HepG2 (cell line): Measurements from ENCODE around the gene CSTPP1. TPM values are rescaled to one million over a fixed set of nuclear protein-coding genes. Genes with fewer than 3 reads are reported as not detected.
A peak's percentile ranks its signal among the peaks of the same experiment; 100 is the strongest.

Experiments
- ATAC-seq: fragments of 200-7000 bp; cut with Tn5 transposase; 3 replicates; pipeline ENCODE4 v1.9.1; 2020; ENCODE audit warnings: mild to moderate bottlenecking, moderate library complexity
- BruUV-seq: library from RNA; stranded (reverse); fragments of 400-500 nt; replicated peaks from 2 replicates; lab custom pipeline; 2021; lab: Mats Ljungman, UMichigan
- CTCF ChIA-PET: fragments of 300-600 bp; formaldehyde crosslinking; extraction: SDS; loops from one replicate; lab custom pipeline; 2021; ENCODE audit warnings: low total read pairs, inconsistent platforms, low intra/inter-chr PET ratio; lab: Yijun Ruan, JAX
- POLR2A ChIA-PET: fragments of 350-600 bp; sonication (Branson Sonifier 250); formaldehyde crosslinking; loops from one replicate; lab custom pipeline; 2020; ENCODE audit warnings: antibody characterized with exemption, inconsistent platforms; lab: Yijun Ruan, JAX
- DNase-seq: peaks from one replicate; pipeline ENCODE4 v3.0.0-alpha.2; 2015; ENCODE audit warnings: low spot score
- FAIRE-seq: peaks from 3 replicates; lab custom pipeline; 2011; peaks lifted over from hg19 to GRCh38; lab: Jason Lieb, UNC
- H2AFZ ChIP-seq: one replicate; pipeline ENCODE4 v1.6.1; 2011; ENCODE audit warnings: low read length, inconsistent platforms
- H3K27ac ChIP-seq: fragments of 300-600 bp; 3 replicates; pipeline ENCODE4 v1.8.0; 2011; ENCODE audit warnings: mixed run types, mild to moderate bottlenecking, mixed read lengths, low read length, inconsistent platforms; ENCODE audit not compliant: insufficient read depth; ENCODE audit errors: extremely low read length
- H3K27me3 ChIP-seq, 2 experiments: fragments of 200-600 bp in 1 of 2; 2 replicates in 1 of 2; 3 replicates in 1 of 2; pipeline versions ENCODE4 v1.6.0 to v1.8.0; 2011; ENCODE audit warnings: low read length in 2 of 2, mild to moderate bottlenecking in 2 of 2, moderate library complexity in 2 of 2, inconsistent platforms in 1 of 2; ENCODE audit not compliant: insufficient read depth in 2 of 2, control insufficient read depth in 1 of 2
- H3K36me3 ChIP-seq, 2 experiments: fragments of 200-600 bp in 1 of 2; replicated peaks in 1 of 2; 2 replicates in 1 of 2; 3 replicates in 1 of 2; pipeline versions ENCODE4 v1.5.1 to v1.8.0; 2011; ENCODE audit warnings: low read length in 2 of 2, inconsistent platforms in 1 of 2; ENCODE audit not compliant: insufficient read depth in 2 of 2, control insufficient read depth in 1 of 2
- H3K4me1 ChIP-seq: 2 replicates; pipeline ENCODE4 v1.5.1; 2012; ENCODE audit warnings: low read length, inconsistent platforms; ENCODE audit not compliant: insufficient read depth
- H3K4me2 ChIP-seq: 2 replicates; pipeline ENCODE4 v1.6.0; 2011; ENCODE audit warnings: low read depth, low read length, inconsistent platforms
- H3K4me3 ChIP-seq, 3 experiments: fragments of 200-600 bp in 1 of 3; sonication (generic), shearing (Covaris generic) in 1 of 3; replicated peaks in 1 of 3; 2 replicates each; pipeline ENCODE4 v1.5.1; 2011 to 2016; ENCODE audit warnings: low read length in 3 of 3, inconsistent platforms in 2 of 3, low read depth in 2 of 3, mild to moderate bottlenecking in 2 of 3, control low read depth in 1 of 3, mixed read lengths in 1 of 3; ENCODE audit not compliant: insufficient read depth in 1 of 3
- H3K79me2 ChIP-seq: one replicate; pipeline ENCODE4 v1.6.1; 2011; ENCODE audit warnings: low read length, inconsistent platforms; ENCODE audit not compliant: insufficient read depth
- H3K9ac ChIP-seq: 2 replicates; pipeline ENCODE4 v1.6.0; 2011; ENCODE audit warnings: mild to moderate bottlenecking, low read depth, low read length, inconsistent platforms; ENCODE audit not compliant: insufficient read depth
- H3K9me3 ChIP-seq: 2 replicates; pipeline ENCODE4 v1.5.1; 2012; ENCODE audit warnings: mild to moderate bottlenecking, low read length
- H4K20me1 ChIP-seq: 2 replicates; pipeline ENCODE4 v1.6.0; 2011; ENCODE audit warnings: inconsistent platforms, mild to moderate bottlenecking, low read length, moderate library complexity; ENCODE audit not compliant: insufficient read depth
- HNF4A ChIP-seq: sonication (generic); formaldehyde crosslinking; IDR thresholded peaks from 2 replicates; pipeline ENCODE4 v1.4.0; 2020; ENCODE audit warnings: missing genetic modification reagents
- MXD4 ChIP-seq: IDR thresholded peaks from 2 replicates; pipeline ENCODE4 v1.6.1; 2016; ENCODE audit warnings: mild to moderate bottlenecking, missing biosample characterization, missing genetic modification reagents
- RELA ChIP-seq: sonication (generic); formaldehyde crosslinking; IDR thresholded peaks from 2 replicates; pipeline ENCODE4 v1.4.0; 2020; ENCODE audit warnings: missing genetic modification reagents
- ZNF20 ChIP-seq: sonication (generic); formaldehyde crosslinking; IDR thresholded peaks from 2 replicates; pipeline ENCODE4 v1.4.0; 2020; ENCODE audit warnings: mild to moderate bottlenecking, moderate library complexity, missing genetic modification reagents
- ZNF781 ChIP-seq: sonication (generic); formaldehyde crosslinking; IDR thresholded peaks from 2 replicates; pipeline ENCODE4 v1.5.1; 2020; ENCODE audit warnings: borderline replicate concordance, mild to moderate bottlenecking, missing genetic modification reagents; ENCODE audit errors: not compliant biosample characterization
- ZSCAN20 ChIP-seq: sonication (generic); formaldehyde crosslinking; IDR thresholded peaks from 2 replicates; pipeline ENCODE4 v1.4.0; 2020; ENCODE audit warnings: missing genetic modification reagents, mild to moderate bottlenecking, borderline replicate concordance
- WGBS: methylation state at CpG from one replicate; pipeline ENCODE4 v1.1.6; 2017; ENCODE audit warnings: low lambda C conversion rate; 5-methylcytosine and 5-hydroxymethylcytosine counted together
- in situ Hi-C: cut with HindIII; loops from 2 replicates; pipeline ENCODE4 v1.10.0; 2017; ENCODE audit warnings: low pct_unique_long_range_greater_than_20kb; ENCODE audit not compliant: extremely low pct_ligation_motif_present
- intact Hi-C: fragments of 100-400 bp; cut with micrococcal nuclease; formaldehyde crosslinking; loops from one replicate; pipeline ENCODE4 v1.10.0; 2022; ENCODE audit not compliant: unreplicated experiment
- polyA plus RNA-seq, 8 experiments: library from polyadenylated mRNA; depleted of rRNA in 3 of 8; stranded (reverse) in 7 of 8; unstranded in 1 of 8; fragments of >200 nt; fragmentation: Illumina TruSeq in 4 of 8; extraction: Trizol in 4 of 8; gene quantifications; 2 replicates each; pipeline versions ENCODE4 v1.2.1 to v1.2.3, GENCODE V29; 2011 to 2016; ENCODE audit warnings: low read depth in 4 of 8, missing spikeins in 1 of 8, mixed read lengths in 1 of 8; ENCODE audit not compliant: insufficient read depth in 1 of 8
- total RNA-seq, 5 experiments: library from RNA; depleted of rRNA; stranded (reverse); fragments of >200 nt; fragmentation: Illumina TruSeq; extraction: Trizol; gene quantifications; 2 replicates each; pipeline ENCODE4 v1.2.3, GENCODE V29; 2016; ENCODE audit warnings: low read depth in 1 of 5
- TF ChIP-seq, protein P1 (sequence below): sonication (generic); formaldehyde crosslinking; conservative IDR thresholded peaks from 2 replicates; pipeline ENCODE4 v1.4.0; 2020; ENCODE audit warnings: mild to moderate bottlenecking, missing genetic modification reagents, moderate library complexity

The CSTPP1 gene
- total and polyA plus RNA-seq, 2 of the 13 experiments (the other 11 are each of a cell fraction or from before 2014, with no cell fraction given): 12.3 to 14.6 TPM

- TF ChIP-seq ZNF20 (CRISPR knock-in tag): no peak
- TF ChIP-seq RELA: no peak
- no peak for TF ChIP-seq ZNF781
- TF ChIP-seq ZSCAN20 (CRISPR knock-in tag): no peak
These were observed 34.5 kb downstream of the CSTPP1 start (continued) for GRCh38 chr11:46970913-46971625.

- 68% methylated on average over 2 of the region's 2 CpGs for WGBS
- ATAC-seq (peak; percentile 79), DNase-seq (no peak), FAIRE-seq (no peak)
- 0 out of 2 replicates have a peak overlapping the region, but pooled peaks have one; percentile 10 for H3K4me2 ChIP-seq
- H3K36me3 ChIP-seq: no peaks in the 10 kb centered on the region
- no peak overlapping the region for H2AFZ ChIP-seq
- H3K79me2 ChIP-seq: no peaks in the 10 kb centered on the region
- BruUV-seq: no TSS peak
- H3K9ac ChIP-seq: no peak overlapping the region; the same call in 1 of the 2 replicates
- no peaks in the 10 kb centered on the region for H3K9me3 ChIP-seq
- H3K4me3 ChIP-seq: no peak overlapping the region
- intact Hi-C loops: no loop called here
- H3K27ac ChIP-seq: no peak overlapping the region
- H3K27me3 ChIP-seq: no peaks in the 10 kb centered on the region
- no peaks in the 10 kb centered on the region for H4K20me1 ChIP-seq
- peaks cover 30% of the 10 kb centered on the region for H3K4me1 ChIP-seq
- POLR2A ChIA-PET: no interaction called here
- 0 out of 2 replicates have a peak, but pooled peaks have one; percentile 23 for TF ChIP-seq HNF4A (CRISPR knock-in tag)
- TF ChIP-seq, protein P1, sequence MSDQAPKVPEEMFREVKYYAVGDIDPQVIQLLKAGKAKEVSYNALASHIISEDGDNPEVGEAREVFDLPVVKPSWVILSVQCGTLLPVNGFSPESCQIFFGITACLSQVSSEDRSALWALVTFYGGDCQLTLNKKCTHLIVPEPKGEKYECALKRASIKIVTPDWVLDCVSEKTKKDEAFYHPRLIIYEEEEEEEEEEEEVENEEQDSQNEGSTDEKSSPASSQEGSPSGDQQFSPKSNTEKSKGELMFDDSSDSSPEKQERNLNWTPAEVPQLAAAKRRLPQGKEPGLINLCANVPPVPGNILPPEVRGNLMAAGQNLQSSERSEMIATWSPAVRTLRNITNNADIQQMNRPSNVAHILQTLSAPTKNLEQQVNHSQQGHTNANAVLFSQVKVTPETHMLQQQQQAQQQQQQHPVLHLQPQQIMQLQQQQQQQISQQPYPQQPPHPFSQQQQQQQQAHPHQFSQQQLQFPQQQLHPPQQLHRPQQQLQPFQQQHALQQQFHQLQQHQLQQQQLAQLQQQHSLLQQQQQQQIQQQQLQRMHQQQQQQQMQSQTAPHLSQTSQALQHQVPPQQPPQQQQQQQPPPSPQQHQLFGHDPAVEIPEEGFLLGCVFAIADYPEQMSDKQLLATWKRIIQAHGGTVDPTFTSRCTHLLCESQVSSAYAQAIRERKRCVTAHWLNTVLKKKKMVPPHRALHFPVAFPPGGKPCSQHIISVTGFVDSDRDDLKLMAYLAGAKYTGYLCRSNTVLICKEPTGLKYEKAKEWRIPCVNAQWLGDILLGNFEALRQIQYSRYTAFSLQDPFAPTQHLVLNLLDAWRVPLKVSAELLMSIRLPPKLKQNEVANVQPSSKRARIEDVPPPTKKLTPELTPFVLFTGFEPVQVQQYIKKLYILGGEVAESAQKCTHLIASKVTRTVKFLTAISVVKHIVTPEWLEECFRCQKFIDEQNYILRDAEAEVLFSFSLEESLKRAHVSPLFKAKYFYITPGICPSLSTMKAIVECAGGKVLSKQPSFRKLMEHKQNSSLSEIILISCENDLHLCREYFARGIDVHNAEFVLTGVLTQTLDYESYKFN (CRISPR knock-in tag): 0 out of 2 replicates have a peak, but pooled peaks have one; percentile 30
- no peak for TF ChIP-seq MXD4 (CRISPR knock-in tag)
- TF ChIP-seq, all 625 proteins: peak for 2
- CTCF ChIA-PET: no interaction called here
- in situ Hi-C loops: no loop called here
These were observed 35.8 kb downstream of the CSTPP1 start for GRCh38 chr11:46972343-46972742.
